ENCODE measurements around the gene RAB11FIP5. TPM values are rescaled to one million over a fixed set of nuclear protein-coding genes. Genes with fewer than 3 reads are reported as not detected.

RAB11FIP5 gene
- total and polyA plus RNA-seq, 2 donors (not counting 3 experiments of a cell fraction or from before 2014, with no cell fraction given) = 36.6 to 47.0 TPM

GRCh38 chr2:73107211-73107926, 5.4 kb downstream of the RAB11FIP5 start:
- BruUV-seq (replicated peaks) = no TSS peak
- H3K79me2 ChIP-seq (ENCODE audit: control insufficient read depth, insufficient read depth, low read length) = peaks cover 88% of the 10 kb centered on the region

More at GRCh38 chr2:73107211-73107926, 5.4 kb downstream of the RAB11FIP5 start:
- dilution Hi-C loops (cut with MboI; ENCODE audit: extremely low pct_ligation_motif_present, low sequenced_read_pairs) = no loop called here
- intact Hi-C loops (cut with micrococcal nuclease) = no loop called here
- Histone ChIP-seq H3K9me1 (replicated peaks; ENCODE audit: control insufficient read depth, extremely low read depth, insufficient read depth, low read length) (no peaks in the 10 kb centered on the region), H3K4me1 (ENCODE audit: control insufficient read depth, extremely low read depth, insufficient read depth, low read length) (peaks cover 37% of the 10 kb centered on the region), H3K27ac (ENCODE audit: insufficient read depth, low read depth, low read length) (no peak overlapping the region), H2AFZ (ENCODE audit: low read depth, low read length) (no peak overlapping the region), H3K9ac (replicated peaks; ENCODE audit: extremely low read depth, insufficient read depth, low read length) (no peak overlapping the region), H3K9me3 (replicated peaks; ENCODE audit: control insufficient read depth, insufficient read depth, low read length) (no peaks in the 10 kb centered on the region), H3K36me3 (ENCODE audit: control insufficient read depth in 2 of 2, extremely low read depth in 1 of 2, insufficient read depth in 2 of 2, low read length in 2 of 2) (peaks cover 0 to 4% of the 10 kb centered on the region in 2 experiments), H3K27me3 (ENCODE audit: control insufficient read depth in 2 of 2, insufficient read depth in 2 of 2, low read length in 2 of 2) (no peaks in the 10 kb centered on the region), H3K4me2 (ENCODE audit: insufficient read depth, low read length) (no peak overlapping the region), H4K20me1 (replicated peaks; ENCODE audit: control insufficient read depth, extremely low read depth, insufficient read depth, low read length) (no peaks in the 10 kb centered on the region), H3K4me3 (replicated peaks in 1 of 3; ENCODE audit: insufficient read depth in 1 of 3, low read depth in 1 of 3, low read length in 3 of 3) (no peak overlapping the region)
- TF ChIP-seq CTCF (IDR thresholded peaks at IDR 0.05; ENCODE audit: extremely low read depth in 1 of 2, insufficient read depth in 1 of 2, low read depth in 1 of 2, low read length in 2 of 2) = no peak
- no peak for TF ChIP-seq GATA2 (IDR thresholded peaks at IDR 0.05; ENCODE audit: insufficient read depth, insufficient read length, low read depth, low read length)
- no peak for TF ChIP-seq MYC (IDR thresholded peaks at IDR 0.05; ENCODE audit: low read depth, low read length)
- no peak for TF ChIP-seq EZH2 (IDR thresholded peaks at IDR 0.05; ENCODE audit: borderline replicate concordance, low read depth, low read length, severe bottlenecking)
- TF ChIP-seq POLR2A (IDR thresholded peaks at IDR 0.05; ENCODE audit: low read depth, low read length) = no peak
- TF ChIP-seq POLR2AphosphoS5 (IDR thresholded peaks at IDR 0.05; ENCODE audit: insufficient read depth, low read depth, low read length) = no peak
- no peak for TF ChIP-seq JUN (IDR thresholded peaks at IDR 0.05; ENCODE audit: borderline replicate concordance, insufficient read depth, insufficient read length, low read depth)
- no peak for TF ChIP-seq MAX (IDR thresholded peaks at IDR 0.05; ENCODE audit: insufficient read depth, insufficient read length)
- no peak for TF ChIP-seq FOS (IDR thresholded peaks at IDR 0.05; ENCODE audit: borderline replicate concordance, insufficient read depth, low read length)
- ChIA-PET CTCF (interaction anchor here (0.6 to 2.7 kb wide), 9 partner anchors 12 to 214 kb away, joined by 3 to 9 read pairs (median 5); no protein-coding TSS in a partner anchor), POLR2A (no interaction called here)
- FAIRE-seq (peak; percentile 33), DNase-seq (ENCODE audit: low read depth, low spot score) (no peak)
